Erythroblast (primary cell): ENCODE data around the gene WASF1.
"Not testable (repeated sequence)": the region's sequence is repeated elsewhere in the genome, so short reads cannot be mapped to it uniquely, and the experiment has no call there.

Experiments used
- GATA1 ChIP-seq: IDR thresholded peaks from 2 replicates; pipeline ENCODE4 v1.6.1; 2011; ENCODE audit warnings: low read depth, mild to moderate bottlenecking, control low read depth, low read length, moderate library complexity
- POLR2A ChIP-seq: IDR thresholded peaks from 2 replicates; pipeline ENCODE4 v1.6.1; 2011; ENCODE audit warnings: mild to moderate bottlenecking, low read length

DNA sequence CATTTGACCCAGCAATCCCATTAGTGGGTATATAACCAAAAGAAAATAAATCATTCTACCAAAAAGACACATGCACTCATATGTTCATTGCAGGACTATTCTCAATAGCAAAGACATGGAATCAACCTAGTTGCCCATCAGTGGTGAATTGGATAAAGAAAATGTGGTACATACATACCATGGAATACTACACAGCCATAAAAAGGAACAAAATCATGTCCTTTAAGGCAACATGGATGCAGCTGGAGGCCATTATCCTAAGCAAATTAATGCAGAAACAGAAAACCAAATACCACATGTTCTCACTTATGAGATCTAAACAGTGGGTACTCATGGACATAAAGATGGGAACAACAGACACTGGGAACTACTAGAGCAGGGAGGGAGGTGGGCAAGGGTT is 106.0 kb downstream of the WASF1 start:
- not testable (repeated sequence) for TF ChIP-seq POLR2A, GATA1
